ENCODE results near the gene NIPBL.
"Not testable (repeated sequence)": the region's sequence is repeated elsewhere in the genome, so short reads cannot be mapped to it uniquely, and the experiment has no call there.

The NIPBL gene, protein sequence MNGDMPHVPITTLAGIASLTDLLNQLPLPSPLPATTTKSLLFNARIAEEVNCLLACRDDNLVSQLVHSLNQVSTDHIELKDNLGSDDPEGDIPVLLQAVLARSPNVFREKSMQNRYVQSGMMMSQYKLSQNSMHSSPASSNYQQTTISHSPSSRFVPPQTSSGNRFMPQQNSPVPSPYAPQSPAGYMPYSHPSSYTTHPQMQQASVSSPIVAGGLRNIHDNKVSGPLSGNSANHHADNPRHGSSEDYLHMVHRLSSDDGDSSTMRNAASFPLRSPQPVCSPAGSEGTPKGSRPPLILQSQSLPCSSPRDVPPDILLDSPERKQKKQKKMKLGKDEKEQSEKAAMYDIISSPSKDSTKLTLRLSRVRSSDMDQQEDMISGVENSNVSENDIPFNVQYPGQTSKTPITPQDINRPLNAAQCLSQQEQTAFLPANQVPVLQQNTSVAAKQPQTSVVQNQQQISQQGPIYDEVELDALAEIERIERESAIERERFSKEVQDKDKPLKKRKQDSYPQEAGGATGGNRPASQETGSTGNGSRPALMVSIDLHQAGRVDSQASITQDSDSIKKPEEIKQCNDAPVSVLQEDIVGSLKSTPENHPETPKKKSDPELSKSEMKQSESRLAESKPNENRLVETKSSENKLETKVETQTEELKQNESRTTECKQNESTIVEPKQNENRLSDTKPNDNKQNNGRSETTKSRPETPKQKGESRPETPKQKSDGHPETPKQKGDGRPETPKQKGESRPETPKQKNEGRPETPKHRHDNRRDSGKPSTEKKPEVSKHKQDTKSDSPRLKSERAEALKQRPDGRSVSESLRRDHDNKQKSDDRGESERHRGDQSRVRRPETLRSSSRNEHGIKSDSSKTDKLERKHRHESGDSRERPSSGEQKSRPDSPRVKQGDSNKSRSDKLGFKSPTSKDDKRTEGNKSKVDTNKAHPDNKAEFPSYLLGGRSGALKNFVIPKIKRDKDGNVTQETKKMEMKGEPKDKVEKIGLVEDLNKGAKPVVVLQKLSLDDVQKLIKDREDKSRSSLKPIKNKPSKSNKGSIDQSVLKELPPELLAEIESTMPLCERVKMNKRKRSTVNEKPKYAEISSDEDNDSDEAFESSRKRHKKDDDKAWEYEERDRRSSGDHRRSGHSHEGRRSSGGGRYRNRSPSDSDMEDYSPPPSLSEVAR (N-terminal part only)

GRCh38 chr5:36876299-36876964 is at the start of gene NIPBL:
Gene NIPBL, plus strand, starts transcription at chr5:36876769. Its CDS starts 76,928 bp downstream, at chr5:36953697.
- H3K4me1 Mint-ChIP-seq = peaks cover 17 to 42% of the 10 kb centered on the region in 2 donors
- peak; percentile 76 to 81 for ATAC-seq (replicated peaks)
- peak within 1 kb of the TSS; percentile 89 to 93 for H3K4me3 Mint-ChIP-seq

DNA sequence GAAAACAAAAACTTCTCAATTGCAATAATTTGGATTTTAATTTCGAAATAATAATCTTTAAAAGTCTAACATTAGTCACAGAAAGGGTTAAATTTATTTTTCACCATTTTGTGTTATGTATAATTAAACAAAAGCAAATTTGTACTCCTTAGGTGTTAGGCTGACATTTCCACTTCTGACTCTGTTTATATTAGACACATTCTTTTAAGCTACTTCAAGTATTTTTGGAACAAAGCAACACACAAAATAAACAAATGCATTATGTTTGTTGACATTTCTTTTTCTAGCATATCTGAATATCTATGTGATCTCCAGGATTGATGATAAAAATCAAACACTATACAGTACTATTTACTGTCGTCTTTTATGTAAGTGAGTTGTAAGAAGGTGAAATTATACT is 44.3 kb upstream of the NIPBL start:
- no peaks in the 10 kb centered on the region for H3K4me1 Mint-ChIP-seq
- peaks cover 4 to 6% of the 10 kb centered on the region in 2 donors for H3K27me3 Mint-ChIP-seq
- no peak overlapping the region for H3K27ac Mint-ChIP-seq
- no peaks in the 10 kb centered on the region for H3K36me3 Mint-ChIP-seq
- no peak overlapping the region for H3K4me3 Mint-ChIP-seq
- ATAC-seq (replicated peaks) (no peak), DNase-seq (no peak)
- no peaks in the 10 kb centered on the region for H3K9me3 Mint-ChIP-seq

More at GRCh38 chr5:36876299-36876964, at the start of gene NIPBL:
- Mint-ChIP-seq H3K36me3 (peaks cover 5 to 11% of the 10 kb centered on the region in 2 donors), H3K9me3 (no peaks in the 10 kb centered on the region), H3K27ac (peak within 1 kb of the TSS; percentile 97), H3K27me3 (no peaks in the 10 kb centered on the region)
- peak; percentile 85 for DNase-seq

DNA sequence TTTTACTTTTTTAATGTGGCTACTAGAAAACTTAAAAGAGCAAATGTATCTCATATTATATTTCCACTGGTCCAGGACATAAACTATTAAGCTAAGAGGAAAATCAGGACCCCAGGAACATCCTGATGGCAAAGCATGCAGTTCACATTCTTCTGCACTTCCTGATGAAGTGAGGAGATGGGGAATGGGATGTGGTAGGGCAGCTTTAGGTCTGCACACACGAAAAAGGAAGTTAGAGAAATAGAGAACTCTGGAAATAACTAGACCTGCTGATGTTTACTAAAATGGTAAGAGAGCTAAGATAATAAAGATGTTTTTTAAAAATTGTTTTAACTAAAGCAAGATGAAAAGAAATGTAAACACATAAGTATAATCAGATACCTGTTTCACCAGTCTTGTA is 39.7 kb upstream of the NIPBL start:
- H3K4me3 Mint-ChIP-seq = no peak overlapping the region
- H3K27me3 Mint-ChIP-seq = no peaks in the 10 kb centered on the region
- no peak for DNase-seq

DNA sequence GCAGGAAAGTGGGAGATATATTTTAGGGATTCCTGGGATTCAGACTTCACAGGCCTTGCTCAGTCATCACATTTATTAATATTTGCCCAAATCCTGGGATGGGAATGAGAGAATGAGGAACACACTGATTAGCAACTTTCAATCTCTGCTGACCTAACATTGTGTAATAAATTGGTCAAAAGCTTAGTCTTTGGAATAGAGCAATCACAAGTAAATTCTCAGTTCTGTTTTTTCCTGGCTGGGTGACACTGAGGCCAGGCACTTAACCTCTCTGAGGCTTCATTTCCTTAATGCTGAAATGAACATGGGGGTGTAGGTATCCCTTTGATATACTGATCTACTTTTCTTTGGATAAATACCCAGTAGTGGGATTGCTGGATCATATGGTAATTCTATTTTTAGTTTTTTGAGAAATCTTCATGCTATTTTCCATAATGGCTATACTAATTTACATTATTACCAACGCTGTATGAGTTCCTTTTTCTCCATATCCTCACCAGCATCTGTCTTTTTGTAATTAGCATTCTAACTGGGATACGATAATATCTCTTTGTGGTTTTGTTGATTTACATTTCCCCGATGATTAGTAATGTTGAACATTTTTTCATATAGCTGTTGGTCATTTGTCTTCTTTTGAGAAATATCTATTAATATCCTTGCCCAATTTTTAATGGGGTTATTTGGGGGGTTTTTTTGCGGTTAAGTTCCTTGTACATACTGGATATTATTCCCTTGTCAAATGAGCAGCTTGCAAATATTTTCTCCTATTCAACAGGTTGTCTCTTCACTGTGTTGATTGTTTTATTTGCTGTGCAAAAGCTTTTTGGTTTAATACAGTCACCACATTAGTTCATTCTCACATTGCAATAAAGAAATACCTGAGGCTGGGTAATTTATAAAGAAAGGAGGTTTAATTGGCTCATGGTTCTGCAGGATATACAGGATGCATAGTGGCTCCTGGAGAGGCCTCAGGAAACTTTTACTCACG is 36.8 kb upstream of the NIPBL start:
- H3K27ac Mint-ChIP-seq = no peak overlapping the region
- peaks cover 0 to 4% of the 10 kb centered on the region in 2 donors for H3K27me3 Mint-ChIP-seq
- peak in 1 of 2 donors; percentile 46 for ATAC-seq (replicated peaks)
- H3K36me3 Mint-ChIP-seq = peaks cover 0 to 2% of the 10 kb centered on the region in 2 donors
- H3K4me1 Mint-ChIP-seq = peaks cover 12 to 14% of the 10 kb centered on the region in 2 donors
- DNase-seq = no peak
- no peak overlapping the region for H3K4me3 Mint-ChIP-seq
- H3K9me3 Mint-ChIP-seq = peaks cover 0 to 2% of the 10 kb centered on the region in 2 donors

More for the DNA sequence above, 39.7 kb upstream of the NIPBL start:
- no peak for ATAC-seq (replicated peaks)
- Mint-ChIP-seq H3K27ac (no peak overlapping the region), H3K4me1 (peaks cover under 1 to 3% of the 10 kb centered on the region in 2 donors), H3K9me3 (peaks cover 0 to 2% of the 10 kb centered on the region in 2 donors), H3K36me3 (peaks cover 0 to 2% of the 10 kb centered on the region in 2 donors)

- peaks cover 0 to 2% of the 10 kb centered on the region in 2 donors for H3K9me3 Mint-ChIP-seq
- DNase-seq = no peak
- no peak overlapping the region for H3K27ac Mint-ChIP-seq
- peaks cover 0 to 2% of the 10 kb centered on the region in 2 donors for H3K36me3 Mint-ChIP-seq
- no peak for ATAC-seq (replicated peaks)
- peaks cover 13 to 18% of the 10 kb centered on the region in 2 donors for H3K4me1 Mint-ChIP-seq
- peaks cover 0 to 4% of the 10 kb centered on the region in 2 donors for H3K27me3 Mint-ChIP-seq
- no peak overlapping the region for H3K4me3 Mint-ChIP-seq
Observed at GRCh38 chr5:36841677-36842076, 34.9 kb upstream of the NIPBL start.

DNA sequence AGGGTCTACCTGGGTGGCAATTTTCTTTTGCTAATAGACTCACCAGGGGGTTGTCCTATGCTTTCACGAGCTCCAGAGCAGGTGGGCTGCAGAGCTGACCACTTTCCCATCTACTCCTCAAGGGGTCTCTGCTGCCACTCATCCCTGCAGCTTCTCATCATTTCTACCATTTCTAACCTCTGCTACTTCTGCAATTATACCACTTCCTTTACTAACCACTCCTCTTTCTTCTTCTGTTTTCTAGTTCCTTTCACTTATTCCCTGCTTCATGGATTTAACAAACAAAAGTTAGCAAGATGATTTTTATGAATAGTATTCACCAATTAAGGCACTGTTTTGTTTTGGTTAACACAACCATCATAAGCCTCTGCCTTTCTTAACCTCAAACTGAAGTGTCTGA is 34.5 kb upstream of the NIPBL start:
- peaks cover 13 to 18% of the 10 kb centered on the region in 2 donors for H3K4me1 Mint-ChIP-seq
- H3K27me3 Mint-ChIP-seq = peaks cover 0 to 4% of the 10 kb centered on the region in 2 donors
- DNase-seq = no peak
- H3K9me3 Mint-ChIP-seq = peaks cover 0 to 2% of the 10 kb centered on the region in 2 donors
- H3K27ac Mint-ChIP-seq = no peak overlapping the region
- H3K4me3 Mint-ChIP-seq = no peak overlapping the region
- peaks cover 0 to 2% of the 10 kb centered on the region in 2 donors for H3K36me3 Mint-ChIP-seq
- ATAC-seq (replicated peaks) = peak; percentile 31 to 49

DNA sequence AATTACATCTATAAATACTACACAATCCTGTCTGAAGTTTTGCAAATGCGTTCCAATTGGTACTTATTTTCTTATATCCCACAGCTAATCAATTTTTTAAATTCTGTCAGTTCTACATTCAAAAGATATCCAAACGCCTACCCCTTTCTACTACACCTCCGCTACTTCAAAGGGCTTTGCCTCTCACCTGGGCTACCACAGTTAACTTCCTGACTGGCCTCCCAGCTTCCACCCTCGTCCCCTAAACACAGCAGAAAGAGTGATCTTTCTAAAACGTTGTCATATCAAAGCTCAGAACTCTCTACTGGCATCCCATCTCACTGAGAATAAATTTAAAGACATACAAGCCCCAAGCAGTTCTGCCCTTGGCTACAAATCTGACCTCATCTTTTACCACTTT is 32.3 kb upstream of the NIPBL start:
- H3K9me3 Mint-ChIP-seq = peaks cover 0 to 2% of the 10 kb centered on the region in 2 donors
- H3K36me3 Mint-ChIP-seq = peaks cover 0 to 2% of the 10 kb centered on the region in 2 donors
- H3K27ac Mint-ChIP-seq = no peak overlapping the region
- peaks cover 4 to 5% of the 10 kb centered on the region in 2 donors for H3K27me3 Mint-ChIP-seq
- peaks cover 10 to 18% of the 10 kb centered on the region in 2 donors for H3K4me1 Mint-ChIP-seq
- H3K4me3 Mint-ChIP-seq = no peak overlapping the region
- ATAC-seq (replicated peaks) = no peak
- DNase-seq = no peak

GRCh38 chr5:36848545-36848944 is 28.0 kb upstream of the NIPBL start:
- H3K27me3 Mint-ChIP-seq = peaks cover 9 to 10% of the 10 kb centered on the region in 2 donors
- not testable (repeated sequence) for H3K27ac Mint-ChIP-seq; H3K36me3 Mint-ChIP-seq; H3K4me3 Mint-ChIP-seq; ATAC-seq (replicated peaks); H3K9me3 Mint-ChIP-seq; DNase-seq
- peaks cover 7 to 11% of the 10 kb centered on the region in 2 donors for H3K4me1 Mint-ChIP-seq

DNA sequence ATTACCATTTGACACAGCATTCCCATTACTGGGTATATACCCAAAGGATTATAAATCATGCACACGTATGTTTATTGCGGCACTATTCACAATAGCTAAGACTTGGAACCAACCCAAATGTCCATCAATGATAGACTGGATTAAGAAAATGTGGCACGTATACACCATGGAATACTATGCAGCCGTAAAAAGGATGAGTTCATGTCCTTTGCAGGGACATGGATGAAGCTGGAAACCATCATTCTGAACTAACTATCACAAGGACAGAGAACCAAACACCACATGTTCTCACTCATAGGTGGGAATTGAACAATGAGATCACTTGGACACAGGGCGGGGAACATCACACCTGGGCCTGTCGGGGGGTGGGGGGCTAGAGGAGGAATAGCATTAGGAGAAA is 23.7 kb upstream of the NIPBL start:
- not testable (repeated sequence) for H3K9me3 Mint-ChIP-seq; H3K4me1 Mint-ChIP-seq; DNase-seq; H3K36me3 Mint-ChIP-seq; H3K27ac Mint-ChIP-seq; H3K4me3 Mint-ChIP-seq; ATAC-seq (replicated peaks)
- peaks cover 5 to 10% of the 10 kb centered on the region in 2 donors for H3K27me3 Mint-ChIP-seq

GRCh38 chr5:36854402-36855140 is 22.0 kb upstream of the NIPBL start:
- peaks cover 0 to 4% of the 10 kb centered on the region in 2 donors for H3K9me3 Mint-ChIP-seq
- DNase-seq (no peak), ATAC-seq (replicated peaks) (no peak)
- no peak overlapping the region for H3K27ac Mint-ChIP-seq
- no peaks in the 10 kb centered on the region for H3K4me1 Mint-ChIP-seq
- no peak overlapping the region for H3K4me3 Mint-ChIP-seq
- H3K36me3 Mint-ChIP-seq = no peaks in the 10 kb centered on the region
- H3K27me3 Mint-ChIP-seq = peaks cover 5% of the 10 kb centered on the region in 2 donors

GRCh38 chr5:36855141-36855495 is 21.5 kb upstream of the NIPBL start:
- no peak for ATAC-seq (replicated peaks)
- H3K4me3 Mint-ChIP-seq = no peak overlapping the region
- peaks cover 1 to 4% of the 10 kb centered on the region in 2 donors for H3K27me3 Mint-ChIP-seq
- H3K9me3 Mint-ChIP-seq = peaks cover 0 to 4% of the 10 kb centered on the region in 2 donors
- H3K4me1 Mint-ChIP-seq = no peaks in the 10 kb centered on the region
- no peaks in the 10 kb centered on the region for H3K36me3 Mint-ChIP-seq
- no peak for DNase-seq
- no peak overlapping the region for H3K27ac Mint-ChIP-seq

GRCh38 chr5:36861871-36862270 is 14.7 kb upstream of the NIPBL start:
- H3K9me3 Mint-ChIP-seq = no peaks in the 10 kb centered on the region
- H3K36me3 Mint-ChIP-seq = peaks cover 3 to 8% of the 10 kb centered on the region in 2 donors
- H3K27me3 Mint-ChIP-seq = no peaks in the 10 kb centered on the region
- no peaks in the 10 kb centered on the region for H3K4me1 Mint-ChIP-seq
- DNase-seq = no peak
- no peak for ATAC-seq (replicated peaks)
- H3K27ac Mint-ChIP-seq = no peak overlapping the region
- H3K4me3 Mint-ChIP-seq = no peak overlapping the region

Measured in stimulated activated naive B cell treated with anti-CD40 and anti-IgM and Interleukin-4, amounts not matched to agents 10 μg/mL and 1 μg/mL and 100 μg/mL, for 72 hours (primary cell).